Ascending aorta (tissue), 2 donors: ENCODE results near the gene C19orf73. TPM values are rescaled to one million over a fixed set of nuclear protein-coding genes. Genes with fewer than 3 reads are reported as not detected.
A peak's percentile ranks its signal among the peaks of the same experiment; 100 is the strongest.

Experiments used
- DNase-seq, 2 donors: peaks; one replicate each; pipeline ENCODE4 v3.0.0-alpha.2; 2019; ENCODE audit warnings: low spot score in 2 of 2
- H3K27ac ChIP-seq, 2 donors: fragments of 200-600 bp; sonication (generic); one replicate each; pipeline ENCODE4 v1.5.1; 2016 to 2017; ENCODE audit warnings: mild to moderate bottlenecking in 1 of 2
- H3K27me3 ChIP-seq: fragments of 200-600 bp; sonication (generic); one replicate; pipeline ENCODE4 v1.5.1; 2017
- H3K36me3 ChIP-seq, 2 donors: fragments of 200-600 bp; sonication (generic); one replicate each; pipeline ENCODE4 v1.5.1; 2016
- H3K4me1 ChIP-seq, 2 donors: fragments of 200-600 bp; sonication (generic); one replicate each; pipeline ENCODE4 v1.5.1; 2016 to 2017; ENCODE audit warnings: mild to moderate bottlenecking in 1 of 2
- H3K4me3 ChIP-seq, 2 donors: fragments of 200-600 bp; sonication (generic); one replicate each; pipeline ENCODE4 v1.5.1; 2016 to 2017; ENCODE audit warnings: mild to moderate bottlenecking in 1 of 2
- H3K9me3 ChIP-seq, 2 donors: fragments of 200-600 bp; sonication (generic); one replicate each; pipeline ENCODE4 v1.5.1; 2016
- intact Hi-C: fragments of 100-400 bp; cut with DNase I; formaldehyde crosslinking; loops from one replicate; pipeline ENCODE4 v1.15.1; 2023
- total RNA-seq: library from RNA; depleted of rRNA; stranded (reverse); fragments of >200 nt; gene quantifications from one replicate; pipeline ENCODE4 v1.1.0, GENCODE V29; 2016
- TF ChIP-seq, protein P1 (sequence below), 3 experiments: fragments of 200-600 bp in 2 of 3; fragments of 450-650 bp in 1 of 3; sonication (generic) in 2 of 3; IDR thresholded peaks; one replicate each; pipeline ENCODE4 v1.5.1; 2016 to 2019; ENCODE audit warnings: antibody characterized with exemption in 3 of 3, mild to moderate bottlenecking in 1 of 3, moderate library complexity in 1 of 3

The C19orf73 gene
- total RNA-seq, 1 donor from 2014 or later: not detected

DNA sequence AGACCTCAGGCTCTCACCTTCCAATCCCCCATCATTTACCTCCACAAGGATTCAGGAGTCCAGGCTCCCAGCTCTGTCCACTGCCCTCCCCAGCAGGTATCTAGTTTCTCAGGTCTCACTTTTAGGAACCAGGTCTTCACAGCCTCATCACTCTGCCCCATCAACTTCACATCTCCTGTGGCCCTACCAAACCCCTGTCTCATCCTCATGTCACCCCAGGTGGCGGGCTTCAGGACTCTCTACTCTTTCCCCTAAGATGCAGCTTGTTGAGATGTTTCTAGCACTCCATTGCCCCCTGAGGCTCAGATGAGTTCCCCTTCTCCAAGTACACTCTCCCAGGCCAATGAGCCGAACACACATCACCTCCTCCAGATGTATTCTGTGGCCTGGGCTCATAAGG, 1.9 kb upstream of the C19orf73 start:
- Histone ChIP-seq H3K4me3 (no peak overlapping the region), H3K4me1 (peaks cover 14 to 20% of the 10 kb centered on the region in 2 donors), H3K36me3 (no peaks in the 10 kb centered on the region), H3K27me3 (no peaks in the 10 kb centered on the region), H3K27ac (no peak overlapping the region), H3K9me3 (no peaks in the 10 kb centered on the region)
- TF ChIP-seq, protein P1, sequence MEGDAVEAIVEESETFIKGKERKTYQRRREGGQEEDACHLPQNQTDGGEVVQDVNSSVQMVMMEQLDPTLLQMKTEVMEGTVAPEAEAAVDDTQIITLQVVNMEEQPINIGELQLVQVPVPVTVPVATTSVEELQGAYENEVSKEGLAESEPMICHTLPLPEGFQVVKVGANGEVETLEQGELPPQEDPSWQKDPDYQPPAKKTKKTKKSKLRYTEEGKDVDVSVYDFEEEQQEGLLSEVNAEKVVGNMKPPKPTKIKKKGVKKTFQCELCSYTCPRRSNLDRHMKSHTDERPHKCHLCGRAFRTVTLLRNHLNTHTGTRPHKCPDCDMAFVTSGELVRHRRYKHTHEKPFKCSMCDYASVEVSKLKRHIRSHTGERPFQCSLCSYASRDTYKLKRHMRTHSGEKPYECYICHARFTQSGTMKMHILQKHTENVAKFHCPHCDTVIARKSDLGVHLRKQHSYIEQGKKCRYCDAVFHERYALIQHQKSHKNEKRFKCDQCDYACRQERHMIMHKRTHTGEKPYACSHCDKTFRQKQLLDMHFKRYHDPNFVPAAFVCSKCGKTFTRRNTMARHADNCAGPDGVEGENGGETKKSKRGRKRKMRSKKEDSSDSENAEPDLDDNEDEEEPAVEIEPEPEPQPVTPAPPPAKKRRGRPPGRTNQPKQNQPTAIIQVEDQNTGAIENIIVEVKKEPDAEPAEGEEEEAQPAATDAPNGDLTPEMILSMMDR (IDR thresholded peaks at IDR 0.05): no peak
- DNase-seq: no peak
- intact Hi-C loops: no loop called here

DNA sequence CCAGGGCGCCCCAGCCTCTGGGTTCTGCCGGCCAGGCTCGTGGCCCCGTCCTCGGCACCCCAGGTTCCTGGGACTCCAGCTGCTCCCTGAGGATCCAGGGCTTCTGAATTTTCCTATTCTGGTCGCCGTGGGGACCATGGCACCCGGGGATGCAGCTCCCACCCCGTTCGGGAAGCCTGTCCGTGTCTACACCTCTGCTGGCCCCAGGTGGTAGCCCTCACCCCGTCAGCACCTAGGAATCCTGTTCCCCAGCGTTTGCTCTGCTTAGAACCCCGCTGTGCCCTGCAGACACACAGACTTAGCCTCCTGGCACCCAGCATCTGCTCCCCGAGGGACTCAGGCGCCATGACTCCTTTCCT, 1.4 kb upstream of the C19orf73 start:
- intact Hi-C loops: no loop called here

DNA sequence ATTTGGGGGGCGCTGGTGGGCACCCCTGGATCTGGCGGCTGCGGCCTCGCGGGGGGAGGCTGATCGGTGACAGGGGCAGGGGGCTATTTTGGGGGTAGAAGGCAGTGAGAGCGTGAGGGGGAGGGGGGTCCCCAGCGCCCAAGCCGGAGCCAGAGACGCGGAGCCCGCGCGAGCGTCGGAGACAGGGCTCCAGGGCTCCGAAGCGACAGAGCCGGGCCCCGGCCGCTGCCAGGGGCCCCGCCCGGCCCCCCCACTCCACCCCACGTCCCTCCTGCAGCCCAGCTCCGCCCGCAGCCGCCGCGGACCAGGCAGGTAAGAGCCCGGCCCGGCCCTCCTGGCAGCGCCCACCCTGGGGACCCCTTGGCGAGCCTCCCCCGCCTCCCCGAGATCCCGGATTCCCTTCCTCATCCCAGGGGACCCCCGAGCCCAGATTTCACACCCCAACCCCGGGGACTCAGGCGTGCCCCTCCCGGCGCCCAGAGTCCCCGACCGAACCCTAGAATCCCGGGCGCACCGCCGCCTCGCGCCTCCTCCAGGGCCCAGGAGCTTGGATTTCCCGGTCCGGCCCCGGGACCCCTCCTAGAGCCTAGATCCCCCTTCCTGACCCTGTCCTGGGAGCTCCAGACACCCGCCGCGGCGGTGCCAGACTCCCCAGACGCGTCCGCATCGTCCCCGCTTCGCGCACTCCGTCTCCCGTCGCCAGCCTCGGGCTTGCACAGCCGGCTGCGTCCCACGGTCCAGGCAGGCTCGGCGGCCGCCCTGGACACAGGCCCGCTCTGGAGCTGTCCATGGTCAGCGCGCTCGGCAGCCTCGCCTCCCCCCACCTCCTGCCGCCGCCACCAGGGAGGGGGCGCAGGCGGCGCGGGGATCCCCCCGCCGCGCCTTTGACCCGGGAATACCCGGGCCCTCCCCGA, 725 bp upstream of the C19orf73 start, which contains the start of gene PPFIA3:
TSS of gene PPFIA3 (plus strand) at position 134 of the 914 bp plus-strand sequence. CDS start 8,330 bp downstream, outside the sequence.
- Histone ChIP-seq H3K4me1 (peaks cover 14 to 20% of the 10 kb centered on the region in 2 donors), H3K27ac (peak within 1 kb of the TSS; percentile 93 to 96), H3K9me3 (no peaks in the 10 kb centered on the region), H3K4me3 (peak within 1 kb of the TSS; percentile 63 to 73), H3K36me3 (no peaks in the 10 kb centered on the region), H3K27me3 (no peaks in the 10 kb centered on the region)
- intact Hi-C loops: loop anchor here (1.0 kb wide), 2 partner anchors 9 to 30 kb away; no protein-coding TSS in a partner anchor
- peak in 1 of 2 donors; percentile 81 for DNase-seq
- TF ChIP-seq, protein P1 (IDR thresholded peaks at IDR 0.05): no peak

More for the DNA sequence above, 1.4 kb upstream of the C19orf73 start:
- TF ChIP-seq, protein P1 (IDR thresholded peaks at IDR 0.05): no peak
- no peaks in the 10 kb centered on the region for H3K9me3 ChIP-seq
- no peaks in the 10 kb centered on the region for H3K27me3 ChIP-seq
- H3K4me1 ChIP-seq: peaks cover 14 to 20% of the 10 kb centered on the region in 2 donors
- H3K27ac ChIP-seq: no peak overlapping the region
- no peaks in the 10 kb centered on the region for H3K36me3 ChIP-seq
- DNase-seq: no peak
- peak overlapping the region; percentile 53 to 73 for H3K4me3 ChIP-seq

DNA sequence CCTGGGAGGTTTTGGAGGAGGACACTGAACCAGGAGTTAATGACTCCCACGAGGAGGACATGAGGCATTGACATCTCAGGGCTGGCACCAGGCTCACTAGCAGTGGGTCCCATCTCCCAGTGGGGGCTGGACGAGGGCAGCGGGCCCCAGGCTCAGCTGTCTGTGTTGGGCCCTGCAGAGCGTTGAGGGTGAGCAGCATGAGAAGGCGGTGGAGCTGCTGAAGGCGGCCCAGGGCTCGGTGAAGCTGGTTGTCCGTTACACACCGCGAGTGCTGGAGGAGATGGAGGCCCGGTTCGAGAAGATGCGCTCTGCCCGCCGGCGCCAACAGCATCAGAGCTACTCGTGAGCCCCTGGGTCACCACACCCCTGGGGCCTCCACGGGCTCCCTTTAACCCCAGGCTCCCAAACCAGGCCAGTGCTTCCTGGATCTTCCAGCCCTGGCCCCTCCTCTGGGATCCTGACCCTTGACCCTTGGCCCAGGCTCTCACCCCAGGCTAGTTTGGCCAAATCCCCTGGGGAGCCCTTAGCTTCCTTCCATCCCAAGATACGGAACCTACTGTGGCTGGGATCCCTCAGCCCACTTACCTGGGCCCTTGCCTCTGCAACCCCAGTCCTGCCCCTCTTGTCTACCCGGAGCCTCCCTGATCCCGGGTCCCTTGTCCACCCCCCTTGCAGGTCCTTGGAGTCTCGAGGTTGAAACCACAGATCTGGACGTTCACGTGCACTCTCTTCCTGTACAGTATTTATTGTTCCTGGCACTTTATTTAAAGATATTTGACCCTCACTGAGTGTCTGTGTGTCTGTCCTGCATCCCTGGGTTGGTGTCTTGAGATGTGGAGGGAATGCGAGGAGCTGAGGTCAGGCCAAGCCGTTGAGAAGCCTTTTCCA, 1.0 kb downstream of the C19orf73 start:
- intact Hi-C loops: no loop called here
- Histone ChIP-seq H3K36me3 (no peaks in the 10 kb centered on the region), H3K27me3 (no peaks in the 10 kb centered on the region), H3K4me3 (peak overlapping the region; percentile 63 to 73), H3K27ac (peak overlapping the region; percentile 93 to 96), H3K4me1 (peaks cover 14 to 25% of the 10 kb centered on the region in 2 donors), H3K9me3 (no peaks in the 10 kb centered on the region)
- no peak for DNase-seq
- TF ChIP-seq, protein P1 (IDR thresholded peaks at IDR 0.05): no peak

DNA sequence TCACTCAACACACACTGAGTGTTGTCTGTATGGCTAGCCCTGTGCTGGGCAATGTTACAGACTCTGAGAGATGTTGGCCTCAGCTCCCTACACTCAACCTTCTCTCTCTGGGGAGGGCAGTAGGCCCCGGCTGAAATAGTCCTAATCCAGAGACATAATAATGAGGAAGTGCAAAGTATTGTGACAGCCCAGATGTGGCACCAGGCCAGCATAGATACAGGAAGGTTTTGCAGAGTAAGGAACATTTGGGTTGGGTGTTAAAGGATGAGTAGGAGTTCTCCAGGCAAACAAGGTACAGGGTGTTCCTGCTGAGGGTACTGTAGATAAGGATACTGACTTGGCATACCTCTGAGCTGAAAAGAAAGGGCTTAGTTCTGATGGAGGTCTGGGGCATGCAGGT, 2.4 kb downstream of the C19orf73 start:
- TF ChIP-seq, protein P1 (IDR thresholded peaks at IDR 0.05): no peak
- H3K27me3 ChIP-seq: no peaks in the 10 kb centered on the region
- intact Hi-C loops: no loop called here
- H3K36me3 ChIP-seq: no peaks in the 10 kb centered on the region
- H3K9me3 ChIP-seq: no peaks in the 10 kb centered on the region
- H3K4me1 ChIP-seq: peaks cover 14 to 25% of the 10 kb centered on the region in 2 donors
- H3K4me3 ChIP-seq: no peak overlapping the region
- peak in 1 of 2 donors; percentile 76 for DNase-seq
- no peak overlapping the region for H3K27ac ChIP-seq
